GM10266 (cell line): ENCODE results near the gene TIE1.

Source experiments
- DNase-seq: peaks from one replicate; pipeline ENCODE4 v3.0.0; 2012; ENCODE audit errors: extremely low spot score
- TF ChIP-seq, protein P1 (sequence below): IDR thresholded peaks from 2 replicates; pipeline ENCODE4 v1.5.1; 2012; ENCODE audit warnings: mild to moderate bottlenecking, low read depth; ENCODE audit not compliant: control insufficient read depth, insufficient read depth; ENCODE audit errors: missing control alignments

Gene TIE1

DNA sequence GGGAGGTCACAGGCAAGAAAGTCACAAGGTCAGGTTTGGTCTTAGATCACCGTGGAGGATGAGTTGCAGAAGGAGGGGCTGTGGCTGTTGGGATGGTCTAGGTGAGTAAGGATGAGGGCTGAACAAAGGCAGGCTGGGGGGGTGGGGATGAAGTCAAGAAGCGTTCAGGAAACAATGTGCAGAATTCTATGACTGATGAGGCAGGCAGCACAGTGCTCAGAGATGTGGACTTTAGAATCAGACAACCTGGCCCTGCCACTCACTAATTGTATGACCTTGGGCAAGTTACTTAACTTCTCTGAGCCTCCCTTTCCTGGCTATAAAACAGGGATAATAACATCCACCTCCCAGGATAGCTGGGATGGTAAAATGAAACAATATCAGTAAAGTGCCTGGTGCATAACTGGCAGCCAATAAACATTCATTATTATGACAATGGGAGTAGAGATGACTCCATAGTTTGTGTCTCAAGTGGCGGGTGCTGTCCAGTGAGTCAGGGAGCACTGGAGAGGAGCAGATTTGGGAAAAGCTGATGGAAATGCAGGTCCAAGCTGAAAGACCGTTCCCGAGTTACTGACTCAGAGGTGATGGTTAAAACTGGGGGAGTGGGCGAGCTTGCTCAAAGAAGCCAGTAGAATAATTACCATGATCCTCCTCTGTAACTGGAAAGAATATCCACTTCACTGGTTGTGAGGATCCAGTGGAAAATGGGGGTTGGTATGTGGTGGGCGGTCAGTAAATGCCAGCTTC, 2.1 kb downstream of the TIE1 start:
- TF ChIP-seq, protein P1, sequence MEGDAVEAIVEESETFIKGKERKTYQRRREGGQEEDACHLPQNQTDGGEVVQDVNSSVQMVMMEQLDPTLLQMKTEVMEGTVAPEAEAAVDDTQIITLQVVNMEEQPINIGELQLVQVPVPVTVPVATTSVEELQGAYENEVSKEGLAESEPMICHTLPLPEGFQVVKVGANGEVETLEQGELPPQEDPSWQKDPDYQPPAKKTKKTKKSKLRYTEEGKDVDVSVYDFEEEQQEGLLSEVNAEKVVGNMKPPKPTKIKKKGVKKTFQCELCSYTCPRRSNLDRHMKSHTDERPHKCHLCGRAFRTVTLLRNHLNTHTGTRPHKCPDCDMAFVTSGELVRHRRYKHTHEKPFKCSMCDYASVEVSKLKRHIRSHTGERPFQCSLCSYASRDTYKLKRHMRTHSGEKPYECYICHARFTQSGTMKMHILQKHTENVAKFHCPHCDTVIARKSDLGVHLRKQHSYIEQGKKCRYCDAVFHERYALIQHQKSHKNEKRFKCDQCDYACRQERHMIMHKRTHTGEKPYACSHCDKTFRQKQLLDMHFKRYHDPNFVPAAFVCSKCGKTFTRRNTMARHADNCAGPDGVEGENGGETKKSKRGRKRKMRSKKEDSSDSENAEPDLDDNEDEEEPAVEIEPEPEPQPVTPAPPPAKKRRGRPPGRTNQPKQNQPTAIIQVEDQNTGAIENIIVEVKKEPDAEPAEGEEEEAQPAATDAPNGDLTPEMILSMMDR: no peak
- no peak for DNase-seq

DNA sequence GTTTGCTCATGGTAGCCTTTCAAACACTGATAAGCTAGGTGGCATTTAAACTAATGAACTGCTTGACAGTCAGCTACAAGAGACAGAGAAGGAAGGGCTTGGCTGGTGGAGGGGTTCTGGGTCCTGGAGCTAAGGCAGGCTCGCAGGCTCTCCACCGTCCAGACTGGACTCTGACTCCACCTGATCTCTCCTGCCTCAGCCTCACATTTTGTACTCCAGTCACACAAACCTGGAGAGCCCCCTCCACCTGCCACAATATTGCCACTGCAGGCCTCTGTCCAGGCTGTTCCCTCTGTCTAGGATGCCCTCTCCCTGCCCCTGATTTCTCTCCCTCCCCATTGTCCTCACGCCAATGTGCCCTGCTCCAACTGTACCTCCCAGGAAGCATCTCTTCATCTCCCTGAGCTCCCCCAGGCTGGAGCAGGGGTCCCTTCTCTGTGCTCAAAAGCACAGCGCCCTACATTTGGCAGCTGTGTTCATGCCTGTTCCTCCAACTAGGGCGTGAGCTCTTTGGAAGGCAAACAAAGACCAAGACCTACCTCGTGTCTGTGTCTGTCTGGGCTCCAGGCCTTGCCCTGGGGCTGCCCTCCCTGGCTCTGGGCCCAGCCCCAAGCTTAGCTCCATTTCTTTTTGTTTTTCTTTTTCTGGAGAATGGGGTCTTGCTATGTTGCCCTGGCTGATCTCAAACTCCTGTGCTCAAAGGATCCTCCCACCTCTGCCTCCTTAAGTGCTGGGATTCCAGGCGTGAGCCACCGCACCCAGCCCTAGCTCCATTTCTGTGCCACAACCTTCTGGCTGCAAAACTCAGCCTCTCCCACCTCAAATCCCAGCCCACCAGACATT, 2.9 kb downstream of the TIE1 start:
- TF ChIP-seq, protein P1: no peak
- no peak for DNase-seq

DNA sequence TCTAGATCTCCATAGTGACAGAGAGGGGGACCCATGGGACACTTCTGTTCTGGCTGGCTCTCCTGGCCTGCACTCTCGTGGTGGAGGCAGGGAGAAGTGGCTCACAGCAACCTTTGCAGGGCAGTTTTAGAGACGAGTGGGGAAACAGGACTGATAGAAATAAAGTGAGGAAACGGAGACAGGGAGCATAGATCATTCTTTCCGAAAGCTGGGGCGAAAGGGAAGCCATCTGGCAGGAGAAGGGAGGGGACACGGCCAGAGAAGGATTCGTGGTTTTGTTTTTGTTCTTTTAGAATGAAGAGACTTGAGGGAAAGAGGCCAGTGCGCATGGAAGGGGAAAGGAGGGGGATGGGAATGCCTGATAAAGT, 3.5 kb downstream of the TIE1 start:
- TF ChIP-seq, protein P1: no peak
- no peak for DNase-seq

DNA sequence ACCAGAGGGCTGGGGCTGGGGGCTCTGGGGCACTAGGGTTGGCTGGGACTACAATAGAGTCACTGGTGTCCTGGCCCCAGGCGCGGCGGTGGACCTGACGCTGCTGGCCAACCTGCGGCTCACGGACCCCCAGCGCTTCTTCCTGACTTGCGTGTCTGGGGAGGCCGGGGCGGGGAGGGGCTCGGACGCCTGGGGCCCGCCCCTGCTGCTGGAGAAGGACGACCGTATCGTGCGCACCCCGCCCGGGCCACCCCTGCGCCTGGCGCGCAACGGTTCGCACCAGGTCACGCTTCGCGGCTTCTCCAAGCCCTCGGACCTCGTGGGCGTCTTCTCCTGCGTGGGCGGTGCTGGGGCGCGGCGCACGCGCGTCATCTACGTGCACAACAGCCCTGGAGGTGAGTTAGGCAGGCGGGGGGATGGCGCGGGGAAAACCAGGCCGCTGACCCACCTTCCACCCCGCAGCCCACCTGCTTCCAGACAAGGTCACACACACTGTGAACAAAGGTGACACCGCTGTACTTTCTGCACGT, 4.1 kb downstream of the TIE1 start:
- TF ChIP-seq, protein P1: no peak
- DNase-seq: no peak

DNA sequence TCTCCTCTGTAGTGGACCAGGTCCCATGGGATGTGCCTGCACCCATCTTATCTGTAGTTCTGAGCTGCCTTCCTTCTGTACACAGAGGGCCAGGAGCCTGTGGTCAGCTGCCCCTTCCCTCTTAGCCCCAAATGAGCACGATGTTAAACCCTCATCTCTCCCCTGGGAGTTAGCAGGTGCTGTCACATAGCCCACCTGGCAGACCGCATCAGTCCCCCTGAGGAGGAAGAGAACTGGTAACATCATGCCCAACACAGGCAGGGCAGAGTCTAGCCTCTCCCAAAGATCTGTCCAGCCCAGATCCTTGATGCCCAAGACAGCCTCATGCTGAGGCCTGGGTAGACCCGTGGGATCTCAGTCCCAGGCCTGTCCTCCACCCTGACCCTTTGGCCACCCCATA, 4.7 kb downstream of the TIE1 start:
- TF ChIP-seq, protein P1: no peak
- DNase-seq: no peak

DNA sequence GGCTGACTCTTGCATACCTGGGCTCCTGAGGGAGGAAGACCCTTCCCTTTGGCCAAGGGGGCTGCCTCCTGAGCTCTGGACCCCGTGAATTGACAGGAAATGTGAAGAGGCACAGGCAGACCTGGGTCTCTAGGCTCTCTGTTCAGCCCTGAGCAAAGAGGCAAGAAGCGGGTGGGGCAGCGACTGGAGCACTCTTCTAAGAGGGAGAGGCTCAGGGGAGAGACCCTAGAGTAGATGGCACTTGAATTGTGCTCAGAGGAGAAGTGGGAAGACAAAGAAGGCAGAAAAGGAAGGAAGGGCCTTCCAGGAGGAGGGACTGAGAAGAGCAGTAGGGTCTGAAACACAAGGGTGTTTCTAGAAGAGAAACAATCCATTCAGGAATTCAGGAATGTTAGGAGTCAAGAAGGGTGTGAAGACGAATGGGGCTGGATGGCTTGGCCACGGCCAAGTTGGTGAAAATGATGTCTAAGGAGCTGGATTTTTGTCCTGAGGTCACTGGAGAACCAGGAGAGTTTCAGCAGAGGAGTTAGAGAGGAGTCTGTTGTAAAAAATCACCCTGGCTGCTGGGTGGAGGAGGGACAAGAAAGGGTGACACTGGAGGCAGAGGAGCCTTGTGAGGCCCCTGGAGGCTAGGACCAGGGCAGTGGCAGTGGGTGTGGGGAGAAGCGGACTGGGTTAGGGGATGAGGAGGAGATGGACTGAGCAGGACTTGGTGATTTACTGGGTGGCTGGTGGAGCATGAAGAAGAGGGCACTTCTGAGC, 5.3 kb downstream of the TIE1 start:
- TF ChIP-seq, protein P1: no peak
- DNase-seq: no peak
